Stimulated activated CD8-positive, alpha-beta memory T cell treated with anti-CD3 and anti-CD28 coated beads, Interleukin-12 subunit alpha, Interleukin-12 subunit beta, amount 100 ng/mL, for 4 hours (primary cell): ENCODE data around the gene SLC22A31.
"Not testable (repeated sequence)": the region's sequence is repeated elsewhere in the genome, so short reads cannot be mapped to it uniquely, and the experiment has no call there.

Experiments used
- DNase-seq: peaks from one replicate; pipeline ENCODE4 v3.0.0-alpha.2; 2020; ENCODE audit warnings: low read depth

The SLC22A31 gene

DNA sequence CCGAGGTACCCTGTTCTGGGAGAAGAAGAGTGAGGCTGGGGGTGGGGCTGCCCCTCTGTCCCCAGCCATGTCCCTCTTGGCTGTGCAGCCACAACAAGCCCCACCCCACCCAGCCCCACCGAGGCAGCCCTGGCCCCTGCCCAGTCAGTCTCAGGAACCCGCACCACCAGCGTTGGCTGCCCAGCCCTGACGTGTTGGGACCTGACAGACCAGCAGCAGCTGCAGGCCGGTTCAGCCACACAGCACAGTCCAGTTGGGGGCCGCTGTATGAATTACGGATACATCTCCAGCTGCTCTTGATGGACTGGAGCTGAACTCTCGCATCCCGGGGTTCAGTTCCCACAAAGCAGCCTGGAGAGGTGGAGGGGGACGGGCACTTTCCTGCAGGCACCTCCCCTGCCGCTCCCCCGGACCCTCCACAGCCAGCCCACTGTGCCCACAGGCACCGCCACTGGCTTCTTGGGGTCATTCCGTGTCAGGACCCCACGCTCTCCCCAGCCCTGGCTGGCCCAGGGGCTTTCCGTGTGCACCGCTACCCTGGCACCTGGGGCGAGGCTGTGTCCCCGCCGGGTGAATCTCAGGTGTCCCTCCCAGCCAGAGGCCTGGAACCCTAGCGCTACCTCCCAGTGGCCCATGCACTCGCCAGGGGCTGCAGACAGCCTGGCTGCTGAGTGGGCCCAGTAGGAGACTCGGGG lies 21.7 kb downstream of the SLC22A31 start:
- DNase-seq: no peak

DNA sequence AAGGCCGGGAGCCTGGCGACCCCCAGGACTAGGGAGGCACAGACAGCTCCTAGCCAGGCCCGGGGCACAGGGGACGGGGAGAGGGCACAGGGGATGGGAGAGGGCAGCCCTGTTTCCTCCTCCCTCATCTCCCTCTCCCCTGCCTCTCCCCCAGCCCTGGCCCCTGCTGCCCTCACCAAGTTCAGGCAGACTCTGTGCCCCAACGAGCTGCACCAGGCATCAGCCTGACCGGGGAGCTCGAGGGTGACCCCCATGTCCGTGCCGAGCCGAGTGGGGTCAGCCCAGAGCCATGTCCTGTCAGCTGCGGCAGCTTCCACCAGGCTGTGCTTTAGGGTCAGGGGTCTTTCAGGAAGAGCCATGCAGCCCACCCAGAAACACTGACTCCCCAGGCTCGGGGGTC lies 22.8 kb downstream of the SLC22A31 start:
- no peak for DNase-seq

DNA sequence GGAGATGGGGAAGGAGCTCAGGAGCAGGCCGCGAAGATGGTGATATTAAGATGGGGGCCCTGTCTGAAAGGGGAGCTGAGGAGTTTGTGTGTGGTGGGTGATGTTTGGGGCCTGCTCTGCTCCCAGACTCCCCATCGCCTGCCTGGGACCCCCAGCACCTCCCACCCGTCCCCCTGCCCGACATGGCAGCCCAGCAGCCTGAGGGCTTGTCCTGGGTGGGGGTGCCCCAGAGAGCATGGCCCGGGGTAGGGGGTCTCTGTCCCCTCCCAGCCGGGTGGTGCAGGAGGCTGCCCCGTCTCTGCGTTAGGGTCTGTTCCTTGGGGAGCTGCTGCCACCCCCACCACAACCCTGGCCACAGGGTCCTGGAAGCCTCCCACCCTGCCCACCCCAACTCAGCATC lies 23.6 kb downstream of the SLC22A31 start:
- no peak for DNase-seq

DNA sequence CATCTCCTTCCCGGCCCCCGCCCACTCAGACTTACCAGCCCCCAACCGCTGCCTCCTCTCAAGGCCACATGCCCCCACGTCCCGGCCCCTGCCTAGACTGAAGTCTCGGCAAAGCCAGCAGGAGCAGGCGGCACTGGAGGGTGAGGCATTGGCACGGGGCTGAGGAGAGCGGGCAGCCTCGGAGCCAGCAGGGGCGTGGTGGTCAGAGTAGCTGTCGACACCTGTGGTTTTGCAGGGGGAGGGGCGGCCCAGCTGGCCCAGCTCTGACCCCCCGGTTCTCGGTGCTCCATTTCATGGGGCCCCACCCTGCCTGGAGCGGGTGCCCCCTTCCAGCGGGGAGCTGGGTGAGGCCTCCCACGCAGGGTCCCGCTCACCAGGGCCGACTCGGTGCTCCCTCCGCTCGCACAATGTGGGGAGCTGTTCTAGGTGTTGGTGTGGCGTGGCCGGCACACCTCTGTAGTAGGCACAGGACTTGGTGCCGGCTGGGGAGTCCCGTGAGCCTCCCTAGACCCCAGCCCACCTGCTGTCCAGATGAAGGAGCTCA lies 24.1 kb downstream of the SLC22A31 start:
- DNase-seq: no peak

DNA sequence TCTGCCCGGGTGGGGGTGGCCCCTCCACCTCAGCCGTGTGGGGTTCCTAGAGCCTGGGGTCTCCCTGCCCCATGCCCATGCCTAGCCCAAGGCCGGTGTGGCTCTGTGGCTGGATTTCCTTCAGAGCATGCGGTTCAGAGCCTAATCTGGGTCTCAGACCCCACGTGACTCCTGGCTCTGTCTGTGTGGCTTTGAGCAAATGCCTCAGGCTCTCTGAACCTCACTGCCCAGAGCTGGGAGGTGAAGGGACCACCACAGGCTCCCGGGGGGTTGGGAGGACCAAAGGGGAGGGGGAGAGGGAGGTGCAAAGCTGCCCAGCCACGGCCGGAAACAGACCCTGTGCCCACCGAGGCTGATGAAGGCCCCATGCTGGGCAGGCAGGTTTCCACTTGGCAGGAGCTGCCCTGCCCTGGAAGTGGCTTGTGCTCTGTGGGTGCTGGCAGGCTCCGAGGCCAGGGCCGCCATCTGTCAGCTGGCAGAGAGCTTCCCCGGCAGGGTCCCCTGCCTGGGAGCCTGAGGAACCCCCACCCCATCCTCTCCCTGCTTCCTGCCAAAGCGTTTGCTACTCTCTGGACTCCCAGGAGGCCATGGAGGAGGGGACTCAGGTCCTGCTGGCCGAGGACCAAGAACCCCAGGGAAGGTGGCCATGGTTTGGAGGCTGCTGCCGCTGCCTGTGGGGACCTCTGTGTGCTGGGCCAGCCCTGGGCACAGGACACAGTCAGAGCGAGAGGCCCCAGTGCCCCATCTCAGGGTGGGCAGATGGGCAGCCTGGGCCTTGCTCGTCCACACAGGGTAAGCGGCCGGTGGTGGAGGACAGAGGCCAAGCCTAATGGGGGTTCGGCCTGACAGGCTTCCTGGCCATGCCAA lies 24.8 kb downstream of the SLC22A31 start:
- no peak for DNase-seq

DNA sequence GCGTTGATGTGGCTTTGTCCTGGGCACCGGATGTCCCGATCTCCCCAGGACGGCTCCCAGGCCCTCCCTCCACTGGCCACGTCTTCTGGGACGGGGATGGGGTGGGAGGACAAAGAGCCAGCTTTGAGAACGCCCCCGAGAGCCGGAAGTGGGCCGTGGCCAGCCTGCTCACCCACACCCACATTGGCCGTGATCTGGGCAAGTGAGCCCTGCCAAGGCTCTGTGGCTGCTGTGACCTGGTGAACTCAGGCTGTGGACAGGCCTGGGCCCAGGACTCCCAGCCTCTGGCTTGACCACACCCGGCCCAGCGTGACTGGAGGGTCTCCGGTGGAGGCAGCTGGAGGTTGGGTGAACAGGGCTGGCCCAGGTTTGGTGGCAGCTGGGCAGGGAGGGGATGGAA lies 25.5 kb downstream of the SLC22A31 start:
- DNase-seq: no peak

DNA sequence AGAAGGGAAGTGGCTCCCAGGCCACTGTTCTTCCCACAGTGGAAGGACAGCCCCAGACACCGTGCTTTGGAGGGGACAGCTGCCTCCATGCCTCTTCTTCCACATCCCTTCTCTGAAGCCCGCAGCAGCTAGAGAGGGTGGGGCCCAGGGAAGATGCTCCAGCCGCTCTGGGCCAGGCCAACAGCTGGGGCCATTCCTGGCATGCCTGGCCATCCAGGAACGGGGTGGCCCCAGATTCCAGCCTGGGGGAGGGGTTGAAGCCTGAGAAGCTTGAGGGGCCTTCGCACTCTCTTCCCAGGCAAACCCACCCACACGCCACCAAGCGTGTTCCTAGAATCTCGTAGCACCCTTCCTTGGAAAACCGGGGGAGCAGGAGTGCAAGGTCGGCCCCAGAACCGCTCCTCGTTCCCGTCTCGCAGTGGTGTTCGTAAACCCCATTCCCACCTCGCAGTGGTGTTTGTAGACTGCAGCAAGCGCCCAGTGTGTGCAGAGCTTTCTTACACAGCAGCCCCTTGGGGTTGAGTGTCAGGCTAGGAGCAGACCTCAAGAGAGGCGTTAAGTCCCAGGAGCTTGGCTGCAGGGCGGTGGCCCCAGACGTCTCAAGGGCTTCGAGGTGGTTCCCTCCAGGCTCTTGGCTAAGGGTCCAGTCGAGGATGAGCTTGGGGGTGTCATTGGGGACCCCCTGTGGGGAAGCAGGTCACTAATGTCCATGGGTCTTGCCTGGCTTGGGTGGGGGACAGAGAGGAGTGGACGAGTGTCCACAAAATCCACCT lies 26.1 kb downstream of the SLC22A31 start:
- DNase-seq: no peak

DNA sequence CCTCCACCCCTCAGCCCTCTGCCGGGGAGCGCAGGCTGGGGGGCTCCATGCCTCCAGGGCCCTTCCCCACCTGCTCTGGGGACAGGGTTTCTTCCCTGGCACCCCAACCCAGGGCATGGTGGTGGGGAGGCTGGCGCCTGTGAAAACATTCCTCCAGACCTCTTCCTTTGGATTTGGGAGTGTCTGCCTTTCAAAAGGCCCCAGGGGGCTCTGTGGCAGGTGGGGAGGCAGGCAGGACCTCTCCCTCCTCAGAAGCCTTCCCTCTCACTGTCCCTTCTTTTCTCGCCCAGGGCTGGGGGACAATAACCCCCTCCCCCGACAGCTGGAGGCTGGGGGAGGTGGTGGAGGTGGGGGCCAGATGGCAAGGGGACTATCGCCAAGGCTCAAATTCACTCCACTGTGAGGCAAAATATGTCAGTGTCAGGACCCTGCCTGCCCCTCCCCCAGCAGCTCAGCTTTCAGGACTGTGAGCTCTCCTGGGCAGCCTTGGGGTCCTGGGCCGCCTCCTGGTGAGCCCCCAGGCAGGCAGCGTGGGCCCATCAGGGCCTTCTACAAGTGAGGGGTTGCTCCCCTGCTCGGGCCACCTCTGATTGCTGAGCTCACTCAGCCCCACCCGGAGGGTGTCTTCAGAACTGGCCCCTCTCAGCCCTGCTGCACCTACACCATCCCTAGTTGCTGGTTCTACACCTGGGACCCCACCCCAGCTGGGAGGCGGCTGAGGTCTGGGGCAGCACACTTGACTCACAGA lies 27.0 kb downstream of the SLC22A31 start:
- no peak for DNase-seq

DNA sequence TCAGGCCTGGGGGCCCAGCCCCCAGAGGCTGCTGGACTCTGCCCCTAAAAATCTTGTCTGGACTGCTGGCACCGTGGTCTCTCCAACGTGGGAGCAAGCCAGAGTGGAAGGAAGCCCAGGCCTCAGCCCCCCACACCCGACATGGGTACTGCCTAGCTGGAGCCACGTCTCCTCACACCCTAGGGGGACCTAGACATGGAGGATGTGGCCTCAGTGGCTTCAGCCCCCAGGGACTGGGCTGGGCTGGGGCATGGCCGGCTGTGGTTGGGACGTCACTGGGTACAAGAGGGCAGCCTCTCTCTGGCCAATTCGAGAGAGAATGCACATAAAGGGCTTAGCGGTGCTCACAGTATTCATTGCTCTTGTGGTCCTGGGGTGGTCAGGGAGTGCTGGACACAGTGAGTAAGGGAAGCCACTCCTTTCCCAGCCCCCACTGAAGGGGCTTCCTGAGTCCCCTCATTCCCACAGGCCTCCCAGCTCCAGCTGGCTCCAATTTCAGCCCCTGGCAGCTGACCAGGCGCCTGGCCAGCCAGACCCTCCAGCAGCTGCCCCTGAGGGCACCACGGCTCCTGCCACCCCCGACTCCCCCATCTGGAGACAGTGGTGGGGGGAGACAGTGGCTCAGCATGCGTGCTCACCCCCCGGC lies 27.7 kb downstream of the SLC22A31 start:
- no peak for DNase-seq

DNA sequence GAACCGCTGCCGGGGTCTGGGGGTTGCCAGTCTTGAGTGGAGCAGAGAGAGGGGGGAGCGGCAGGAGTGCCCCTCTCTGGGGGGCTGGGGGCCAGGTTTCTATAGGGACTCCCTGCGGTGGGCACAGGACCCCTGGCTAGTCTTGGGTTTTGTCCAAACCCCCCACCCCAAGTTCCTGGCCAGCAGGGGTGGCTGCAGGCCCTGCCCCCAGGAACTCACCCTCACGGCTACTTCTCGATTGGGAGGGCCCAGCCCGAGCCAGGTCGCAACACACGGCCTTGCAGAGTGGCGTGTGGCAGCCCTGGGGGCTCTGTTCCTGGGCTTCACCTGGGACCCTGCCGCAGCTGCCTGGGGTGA lies 28.2 kb downstream of the SLC22A31 start:
- no peak for DNase-seq

DNA sequence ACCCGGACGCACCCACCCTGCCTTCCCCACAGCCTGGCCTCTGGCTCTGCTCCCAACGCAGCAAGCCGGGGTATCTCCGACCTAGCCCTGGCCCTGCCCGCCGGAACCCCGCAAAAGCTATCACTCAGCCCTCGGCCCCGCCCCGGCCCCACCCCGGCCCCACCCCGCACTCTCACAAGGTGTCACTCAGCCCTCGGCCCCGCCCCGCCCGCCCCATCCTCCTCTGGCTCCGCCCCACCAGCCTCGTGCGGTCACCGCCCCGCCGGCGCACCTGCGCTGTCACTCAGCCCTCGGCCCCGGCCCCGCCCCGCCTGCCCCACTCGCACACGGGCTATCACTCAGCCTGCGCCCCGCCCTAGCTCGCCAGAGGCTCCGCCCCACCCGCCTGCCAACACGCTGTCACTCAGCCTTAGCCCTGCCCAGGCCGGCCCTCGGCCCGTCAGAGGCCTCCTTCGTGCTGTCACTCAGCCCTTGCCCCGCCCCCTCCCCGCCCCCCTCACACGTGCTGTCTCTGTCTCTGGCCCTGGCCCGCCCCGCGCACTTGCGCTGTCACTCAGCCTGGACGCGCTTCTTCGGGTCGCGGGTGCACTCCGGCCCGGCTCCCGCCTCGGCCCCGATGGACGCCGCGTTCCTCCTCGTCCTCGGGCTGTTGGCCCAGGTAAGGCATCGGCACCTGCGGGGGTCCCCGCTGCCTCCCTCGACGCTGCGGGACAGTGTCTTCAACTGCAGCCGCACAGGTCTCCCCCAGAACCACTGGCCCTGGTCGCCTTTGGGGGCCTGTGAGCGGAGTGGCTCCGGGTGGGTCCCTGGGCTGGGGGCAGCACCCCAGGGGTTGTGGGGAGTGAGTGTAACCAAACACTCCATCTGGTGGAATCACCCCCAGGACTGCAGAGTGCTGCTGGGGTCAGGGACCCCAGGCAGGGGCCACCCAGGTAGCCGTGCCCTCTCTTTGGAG lies 28.8 kb downstream of the SLC22A31 start, which contains the start of gene CDH15:
Gene CDH15 (plus strand): TSS at position 533 of the 955 bp plus-strand sequence. CDS start 84 bp downstream, at position 617.
- peak; percentile 84 for DNase-seq

DNA sequence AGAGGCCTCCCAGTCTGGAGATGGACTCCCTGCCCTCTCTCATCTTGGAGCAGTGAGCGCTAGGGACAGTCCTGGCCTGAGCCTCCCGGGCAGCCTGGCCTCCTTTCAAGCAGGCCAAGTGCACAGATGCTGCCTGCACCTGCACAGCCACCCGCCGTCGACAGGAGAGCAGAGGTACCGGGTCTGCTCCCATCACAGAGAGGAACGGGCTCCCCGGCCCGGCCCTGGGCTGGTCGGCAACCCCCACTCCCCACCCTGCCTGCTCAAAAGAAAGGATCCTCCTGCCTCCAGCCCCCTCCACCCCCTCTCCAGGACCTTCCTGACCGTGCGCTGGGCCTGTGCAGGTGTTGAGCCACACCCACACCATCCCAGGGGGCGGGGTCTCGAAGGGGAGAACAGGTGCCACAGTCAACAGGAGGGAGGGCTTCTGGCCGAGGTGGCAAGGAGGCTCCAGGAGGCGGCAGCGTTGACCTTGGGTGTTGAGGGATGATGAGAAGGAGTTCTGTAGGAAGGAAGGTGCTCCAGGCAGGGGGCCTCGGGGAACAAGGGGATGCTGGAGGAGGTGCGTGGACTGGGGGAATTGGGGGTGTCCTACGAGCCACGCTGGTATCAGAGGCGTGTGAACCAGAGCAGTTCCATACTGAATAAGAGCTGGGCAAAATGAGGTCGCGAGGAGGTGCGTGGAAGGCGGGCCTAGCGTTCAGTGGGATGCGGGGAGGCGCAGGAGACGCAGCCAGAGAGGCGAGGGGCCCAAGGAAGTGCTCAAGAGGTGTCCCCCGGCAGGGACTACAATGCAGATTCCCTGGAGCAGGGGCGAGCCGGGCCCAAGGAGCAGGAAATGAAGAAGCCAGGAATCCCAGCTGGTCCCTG lies 29.8 kb downstream of the SLC22A31 start:
- no peak for DNase-seq

DNA sequence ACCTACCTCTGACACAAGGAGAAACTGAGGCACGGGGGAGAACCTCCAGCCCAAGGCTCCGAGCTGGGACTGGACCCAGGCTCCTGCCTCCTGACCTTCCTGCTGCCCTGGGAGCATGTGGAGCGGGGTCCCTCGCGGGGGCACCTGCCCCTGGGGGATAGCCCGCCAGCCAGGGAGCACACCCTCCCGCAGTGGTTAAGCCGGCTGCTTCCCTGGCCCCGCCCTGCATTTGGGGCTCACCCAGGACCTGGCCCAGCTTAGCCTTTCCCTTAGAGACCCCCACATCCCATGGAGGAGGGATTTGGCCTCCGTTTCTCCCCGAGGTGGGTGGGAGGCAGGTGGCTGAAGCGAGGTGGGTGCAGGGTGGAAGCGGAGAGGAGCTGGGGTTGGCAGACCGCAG lies 30.6 kb downstream of the SLC22A31 start:
- DNase-seq: no peak

DNA sequence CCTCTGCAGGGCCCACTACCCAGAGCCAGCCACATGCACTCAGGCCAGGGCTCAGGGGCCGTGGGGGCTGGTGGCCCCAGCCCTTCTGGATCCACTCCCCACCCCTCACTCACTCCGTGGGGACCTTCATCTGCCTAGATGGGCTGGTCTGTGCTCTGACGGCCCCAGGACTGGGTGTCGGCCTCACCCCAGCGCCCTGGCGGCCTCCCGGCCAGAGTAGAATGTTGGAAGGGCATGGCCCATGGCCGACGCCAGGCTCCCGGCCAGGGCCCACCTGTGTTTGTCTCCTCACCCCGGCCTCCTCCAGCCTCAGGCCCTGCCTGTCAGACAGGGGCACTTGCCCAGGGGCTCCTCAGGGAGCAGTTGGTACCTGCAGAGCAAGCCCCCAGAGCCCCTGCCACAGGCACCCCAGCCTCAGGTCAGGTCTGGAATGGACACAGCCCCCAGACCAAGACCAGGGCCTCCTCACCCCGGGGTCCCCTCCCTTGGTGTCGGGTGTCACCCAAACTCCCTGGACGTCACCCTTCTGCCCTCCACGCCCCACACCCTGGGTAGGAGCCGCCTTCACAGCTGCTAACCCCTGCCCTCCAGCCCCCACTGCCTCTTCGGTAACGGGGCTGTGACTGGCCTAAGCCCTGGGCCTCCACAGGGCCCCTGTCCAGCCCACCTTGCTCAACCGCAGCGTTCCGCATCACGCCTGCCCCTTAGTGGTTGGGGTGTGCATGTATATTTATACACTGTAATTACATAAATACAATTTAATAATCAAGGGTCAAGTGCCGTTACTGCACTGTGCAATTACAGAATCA lies 31.8 kb downstream of the SLC22A31 start:
- no peak for DNase-seq

DNA sequence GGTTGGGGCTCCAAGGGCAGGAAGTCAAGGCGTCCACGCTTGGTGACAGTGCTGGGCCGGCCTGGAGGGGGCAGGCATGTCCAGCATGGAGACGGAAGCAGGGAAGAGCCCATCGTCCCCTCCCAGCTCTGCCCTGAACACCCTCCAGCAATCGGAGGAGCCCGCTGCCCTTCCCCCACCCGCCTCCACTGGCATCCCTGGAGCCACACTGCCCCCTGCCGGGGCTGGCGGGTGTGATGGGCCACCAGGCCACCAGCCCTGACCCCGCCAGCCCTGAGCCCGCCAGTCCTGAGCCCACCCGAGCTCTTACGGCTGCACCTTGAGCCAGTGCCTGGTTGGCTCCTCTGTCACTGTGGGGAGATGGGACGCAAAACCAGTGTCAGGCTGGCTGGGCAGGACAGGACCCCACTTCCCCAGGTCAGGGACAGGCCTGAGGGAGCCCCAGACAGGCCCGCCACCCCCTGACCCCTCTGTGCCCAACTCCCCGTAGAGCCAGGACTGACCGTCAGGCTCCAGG lies 32.9 kb downstream of the SLC22A31 start:
- peak; percentile 67 for DNase-seq

DNA sequence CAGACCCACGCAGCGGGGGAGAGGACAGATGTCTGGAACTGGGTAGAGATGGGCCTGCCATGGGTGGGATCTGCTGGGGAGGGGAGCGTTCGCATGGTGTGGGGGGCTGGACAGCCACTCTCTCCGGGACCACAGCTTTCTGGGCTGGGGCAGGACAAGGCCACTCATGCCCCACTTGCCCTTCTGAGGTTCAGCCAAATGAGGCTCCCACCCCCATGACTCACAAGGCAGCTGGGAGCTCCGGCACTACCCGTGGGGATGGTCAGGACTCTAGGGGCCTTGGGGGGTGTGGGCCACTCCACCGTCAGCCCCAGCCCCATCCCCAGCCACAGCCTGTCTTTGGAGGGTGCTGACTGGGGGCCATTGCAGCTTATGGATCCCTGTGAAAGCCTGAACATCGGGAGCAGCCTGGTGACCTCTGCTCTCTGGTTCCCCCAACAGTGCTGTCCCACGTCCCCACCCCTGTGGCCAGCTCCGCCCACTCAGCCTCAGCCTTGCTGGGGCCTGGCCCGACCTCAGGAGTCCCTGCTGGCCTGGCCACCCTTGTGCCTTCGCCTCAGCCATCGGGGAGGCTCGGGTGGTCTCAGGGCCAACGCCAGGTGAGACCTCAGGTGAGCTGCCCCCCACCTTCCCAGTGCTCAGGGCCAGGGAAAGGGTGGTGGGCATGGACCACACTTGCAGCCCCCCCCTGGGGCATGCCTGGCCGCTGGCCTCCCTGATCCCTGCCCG lies 33.5 kb downstream of the SLC22A31 start:
- DNase-seq: no peak

DNA sequence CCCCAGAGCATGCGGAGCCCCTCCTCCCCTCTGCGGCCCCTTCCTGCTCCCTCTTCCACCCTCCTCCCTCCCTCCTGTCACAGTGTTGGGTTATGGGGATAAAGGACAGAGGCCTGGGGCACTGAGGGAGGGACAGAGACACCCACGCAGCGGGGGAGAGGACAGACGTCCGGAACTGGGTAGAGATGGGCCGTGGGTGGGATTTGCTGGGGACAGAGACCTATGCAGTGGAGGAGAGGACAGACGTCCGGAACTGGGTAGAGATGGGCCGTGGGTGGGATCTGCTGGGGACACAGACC lies 34.7 kb downstream of the SLC22A31 start:
- not testable (repeated sequence) for DNase-seq
